ENCODE results near the gene MOV10.
"Not testable (repeated sequence)": the region's sequence is repeated elsewhere in the genome, so short reads cannot be mapped to it uniquely, and the experiment has no call there.

Gene MOV10

GRCh38 chr1:112674440-112674985 is at the start of gene MOV10:
Gene MOV10 (plus strand): TSS chr1:112674659. CDS start chr1:112674913, 254 bp downstream.
- DNase-seq = peak; percentile 22 to 31 (median 24)

- no peak for DNase-seq
Observed at GRCh38 chr1:112625696-112626095, 48.8 kb upstream of the MOV10 start.

- DNase-seq = no peak
Observed at GRCh38 chr1:112626193-112626592, 48.3 kb upstream of the MOV10 start.

GRCh38 chr1:112626887-112627286 is 47.6 kb upstream of the MOV10 start:
- DNase-seq = no peak

GRCh38 chr1:112628516-112628915 is 45.9 kb upstream of the MOV10 start:
- DNase-seq = no peak

GRCh38 chr1:112629256-112629655 is 45.2 kb upstream of the MOV10 start:
- no peak for DNase-seq

- DNase-seq = no peak
Observed at GRCh38 chr1:112633628-112634027, 40.8 kb upstream of the MOV10 start.

GRCh38 chr1:112634367-112634766 is 40.1 kb upstream of the MOV10 start:
- DNase-seq = no peak

- no peak for DNase-seq
Observed at GRCh38 chr1:112636056-112636455, 38.4 kb upstream of the MOV10 start.

GRCh38 chr1:112636597-112637253 is 37.7 kb upstream of the MOV10 start:
- DNase-seq = no peak

GRCh38 chr1:112637254-112638109 is 37.0 kb upstream of the MOV10 start:
- no peak for DNase-seq

- no peak for DNase-seq
Observed at GRCh38 chr1:112638110-112638428, 36.4 kb upstream of the MOV10 start.

GRCh38 chr1:112640437-112640836 is 34.0 kb upstream of the MOV10 start:
- not testable (repeated sequence) for DNase-seq

- DNase-seq = no peak
Observed at GRCh38 chr1:112643080-112643479, 31.4 kb upstream of the MOV10 start.

- no peak for DNase-seq
Observed at GRCh38 chr1:112646225-112646624, 28.2 kb upstream of the MOV10 start.

- DNase-seq = no peak
Observed at GRCh38 chr1:112651205-112651604, 23.3 kb upstream of the MOV10 start.

GRCh38 chr1:112665857-112666256 is 8.6 kb upstream of the MOV10 start:
- no peak for DNase-seq

GRCh38 chr1:112666946-112667345 is 7.5 kb upstream of the MOV10 start:
- DNase-seq = no peak

- DNase-seq = no peak
Observed at GRCh38 chr1:112672009-112672408, 2.5 kb upstream of the MOV10 start.

- DNase-seq = no peak
Observed at GRCh38 chr1:112672842-112673241, 1.6 kb upstream of the MOV10 start.

GRCh38 chr1:112673592-112674439 is 643 bp upstream of the MOV10 start:
- no peak for DNase-seq

GRCh38 chr1:112674986-112675727 is 698 bp downstream of the MOV10 start:
- peak; percentile 13 to 31 (median 20) for DNase-seq
